Subcutaneous abdominal adipose tissue (tissue), 5 donors: ENCODE data around the gene METTL21A.

ENCODE experiments used
- H3K27ac ChIP-seq: one replicate; pipeline ENCODE4 v1.7.0; 2013; ENCODE audit warnings: low read depth, mild to moderate bottlenecking, inconsistent platforms, low read length, moderate library complexity
- H3K27me3 ChIP-seq, 5 donors: one replicate each; pipeline ENCODE4 v1.7.0; 2013; ENCODE audit warnings: low read length in 5 of 5, inconsistent platforms in 1 of 5; ENCODE audit not compliant: control insufficient read depth in 5 of 5, insufficient read depth in 4 of 5
- H3K36me3 ChIP-seq, 5 donors: one replicate each; pipeline ENCODE4 v1.7.0; 2013; ENCODE audit warnings: low read length in 5 of 5; ENCODE audit not compliant: control insufficient read depth in 5 of 5, insufficient read depth in 5 of 5
- H3K4me1 ChIP-seq, 5 donors: one replicate each; pipeline ENCODE4 v1.7.0; 2013; ENCODE audit warnings: low read length in 5 of 5, mild to moderate bottlenecking in 3 of 5, moderate library complexity in 1 of 5; ENCODE audit not compliant: control insufficient read depth in 5 of 5, insufficient read depth in 5 of 5
- H3K4me3 ChIP-seq, 5 donors: one replicate each; pipeline ENCODE4 v1.7.0; 2013; ENCODE audit warnings: low read length in 5 of 5, low read depth in 1 of 5
- H3K9ac ChIP-seq, 5 donors: one replicate each; pipeline ENCODE4 v1.7.0; 2013; ENCODE audit warnings: low read length in 5 of 5, mild to moderate bottlenecking in 4 of 5, moderate library complexity in 3 of 5
- H3K9me3 ChIP-seq, 5 donors: one replicate each; pipeline ENCODE4 v1.7.0; 2013; ENCODE audit warnings: low read length in 5 of 5; ENCODE audit not compliant: control insufficient read depth in 5 of 5
- donor health status: healthy.
- donor health status: healthy.
- donor health status: healthy.
- donor health status: healthy.
- donor health status: healthy.

The METTL21A gene

GRCh38 chr2:207625014-207625907 is at the start of gene METTL21A:
Gene METTL21A (minus strand): TSS chr2:207625394. CDS start chr2:207624375, 1,019 bp downstream.
- Histone ChIP-seq H3K36me3 (peaks cover 0 to 12% (median 3%) of the 10 kb centered on the region in 5 donors), H3K27ac (peak within 1 kb of the TSS; percentile 92), H3K9ac (peak within 1 kb of the TSS; percentile 81 to 92 (median 90)), H3K9me3 (no peaks in the 10 kb centered on the region), H3K27me3 (no peaks in the 10 kb centered on the region), H3K4me1 (peaks cover 3 to 29% (median 21%) of the 10 kb centered on the region in 5 donors), H3K4me3 (peak within 1 kb of the TSS; percentile 81 to 96 (median 94))

GRCh38 chr2:207674826-207675225 is 49.6 kb upstream of the METTL21A start:
- H3K27me3 ChIP-seq, result peaks cover 0 to 3% (median 0%) of the 10 kb centered on the region in 5 donors
- H3K4me3 ChIP-seq, result no peak overlapping the region
- H3K27ac ChIP-seq, result no peak overlapping the region
- peaks cover 0 to 7% (median 0%) of the 10 kb centered on the region in 5 donors for H3K4me1 ChIP-seq
- H3K9me3 ChIP-seq, result no peaks in the 10 kb centered on the region
- no peaks in the 10 kb centered on the region for H3K36me3 ChIP-seq
- no peak overlapping the region for H3K9ac ChIP-seq

GRCh38 chr2:207674266-207674774 is 49.1 kb upstream of the METTL21A start:
- Histone ChIP-seq H3K36me3 (no peaks in the 10 kb centered on the region), H3K9ac (no peak overlapping the region), H3K4me1 (peaks cover 0 to 7% (median 0%) of the 10 kb centered on the region in 5 donors), H3K27ac (no peak overlapping the region), H3K27me3 (no peaks in the 10 kb centered on the region), H3K4me3 (no peak overlapping the region), H3K9me3 (no peaks in the 10 kb centered on the region)

- Histone ChIP-seq H3K36me3 (no peaks in the 10 kb centered on the region), H3K4me3 (no peak overlapping the region), H3K4me1 (peaks cover 0 to 7% (median 0%) of the 10 kb centered on the region in 5 donors), H3K9me3 (no peaks in the 10 kb centered on the region), H3K27ac (no peak overlapping the region), H3K27me3 (no peaks in the 10 kb centered on the region), H3K9ac (no peak overlapping the region)
These were observed 48.2 kb upstream of the METTL21A start for GRCh38 chr2:207673431-207673830.

GRCh38 chr2:207670887-207671286 is 45.7 kb upstream of the METTL21A start:
- Histone ChIP-seq H3K36me3 (no peaks in the 10 kb centered on the region), H3K9me3 (no peaks in the 10 kb centered on the region), H3K4me1 (no peaks in the 10 kb centered on the region), H3K9ac (no peak overlapping the region), H3K4me3 (no peak overlapping the region), H3K27ac (no peak overlapping the region), H3K27me3 (no peaks in the 10 kb centered on the region)

- H3K4me3 ChIP-seq, result no peak overlapping the region
- H3K9ac ChIP-seq, result no peak overlapping the region
- no peaks in the 10 kb centered on the region for H3K4me1 ChIP-seq
- H3K9me3 ChIP-seq, result no peaks in the 10 kb centered on the region
- H3K36me3 ChIP-seq, result no peaks in the 10 kb centered on the region
- H3K27me3 ChIP-seq, result no peaks in the 10 kb centered on the region
- no peak overlapping the region for H3K27ac ChIP-seq
These were observed 38.8 kb upstream of the METTL21A start for GRCh38 chr2:207663870-207664545.

- Histone ChIP-seq H3K4me1 (no peaks in the 10 kb centered on the region), H3K9me3 (no peaks in the 10 kb centered on the region), H3K36me3 (no peaks in the 10 kb centered on the region), H3K9ac (no peak overlapping the region), H3K27ac (no peak overlapping the region), H3K27me3 (no peaks in the 10 kb centered on the region), H3K4me3 (no peak overlapping the region)
These were observed 37.0 kb upstream of the METTL21A start for GRCh38 chr2:207662203-207662602.

GRCh38 chr2:207660994-207661393 is 35.8 kb upstream of the METTL21A start:
- Histone ChIP-seq H3K27me3 (no peaks in the 10 kb centered on the region), H3K4me3 (no peak overlapping the region), H3K4me1 (no peaks in the 10 kb centered on the region), H3K9ac (no peak overlapping the region), H3K36me3 (no peaks in the 10 kb centered on the region), H3K9me3 (no peaks in the 10 kb centered on the region), H3K27ac (no peak overlapping the region)

GRCh38 chr2:207658156-207658555 is 33.0 kb upstream of the METTL21A start:
- no peaks in the 10 kb centered on the region for H3K4me1 ChIP-seq
- H3K27ac ChIP-seq, result no peak overlapping the region
- no peaks in the 10 kb centered on the region for H3K9me3 ChIP-seq
- H3K36me3 ChIP-seq, result no peaks in the 10 kb centered on the region
- H3K27me3 ChIP-seq, result no peaks in the 10 kb centered on the region
- no peak overlapping the region for H3K9ac ChIP-seq
- H3K4me3 ChIP-seq, result no peak overlapping the region

- Histone ChIP-seq H3K4me1 (no peaks in the 10 kb centered on the region), H3K9ac (no peak overlapping the region), H3K36me3 (no peaks in the 10 kb centered on the region), H3K27me3 (no peaks in the 10 kb centered on the region), H3K4me3 (no peak overlapping the region), H3K9me3 (no peaks in the 10 kb centered on the region), H3K27ac (no peak overlapping the region)
These were observed 29.8 kb upstream of the METTL21A start for GRCh38 chr2:207655000-207655399.
